Stimulated activated CD8-positive, alpha-beta memory T cell treated with anti-CD3 and anti-CD28 coated beads, Interleukin-7, amount 100 ng/mL, for 4 hours (primary cell): Measurements from ENCODE around the gene PRSS27.

ENCODE experiments used
- DNase-seq, 2 donors: peaks; one replicate each; pipeline ENCODE4 v3.0.0-alpha.2; 2020; ENCODE audit warnings: low read depth in 2 of 2

The PRSS27 gene

GRCh38 chr16:2720064-2720457, at the start of gene PRSS27:
PRSS27 (minus strand) TSS chr16:2720224; CDS start chr16:2720160, 64 bp downstream.
- no peak for DNase-seq

- DNase-seq, result no peak
Measured at GRCh38 chr16:2769675-2770056, 49.6 kb upstream of the PRSS27 start.

- no peak for DNase-seq
Measured at GRCh38 chr16:2769100-2769529, 49.1 kb upstream of the PRSS27 start.

- no peak for DNase-seq
Measured at GRCh38 chr16:2768403-2769089, 48.5 kb upstream of the PRSS27 start.

GRCh38 chr16:2767891-2768290, 47.9 kb upstream of the PRSS27 start:
- no peak for DNase-seq

- DNase-seq, result no peak
Measured at GRCh38 chr16:2767140-2767731, 47.2 kb upstream of the PRSS27 start.

GRCh38 chr16:2766430-2767139, 46.6 kb upstream of the PRSS27 start:
- no peak for DNase-seq

- no peak for DNase-seq
Measured at GRCh38 chr16:2765462-2766404, 45.7 kb upstream of the PRSS27 start.

- no peak for DNase-seq
Measured at GRCh38 chr16:2764718-2765117, 44.7 kb upstream of the PRSS27 start.

GRCh38 chr16:2763173-2763572, 43.1 kb upstream of the PRSS27 start:
- no peak for DNase-seq

- no peak for DNase-seq
Measured at GRCh38 chr16:2762711-2763110, 42.7 kb upstream of the PRSS27 start.

- DNase-seq, result no peak
Measured at GRCh38 chr16:2761886-2762583, 42.0 kb upstream of the PRSS27 start.

- DNase-seq, result no peak
Measured at GRCh38 chr16:2761472-2761871, 41.4 kb upstream of the PRSS27 start.

GRCh38 chr16:2757344-2757743, 37.3 kb upstream of the PRSS27 start:
- DNase-seq, result no peak

- DNase-seq, result no peak
Measured at GRCh38 chr16:2756288-2757015, 36.4 kb upstream of the PRSS27 start.

- DNase-seq, result no peak
Measured at GRCh38 chr16:2755158-2755557, 35.1 kb upstream of the PRSS27 start.

GRCh38 chr16:2753733-2754020, 33.7 kb upstream of the PRSS27 start:
- DNase-seq, result no peak

- DNase-seq, result no peak
Measured at GRCh38 chr16:2752850-2753732, 33.1 kb upstream of the PRSS27 start.

- DNase-seq, result peak; percentile 89 to 91
Measured at GRCh38 chr16:2752035-2752849, 32.2 kb upstream of the PRSS27 start, which contains the start of gene SRRM2. SRRM2 (plus strand) TSS chr16:2752638; CDS start chr16:2756365, 3,727 bp downstream.
